ENCODE measurements around the gene RNASE11. TPM values are rescaled to one million over a fixed set of nuclear protein-coding genes. Genes with fewer than 3 reads are reported as not detected.

The RNASE11 gene
- total and polyA plus RNA-seq, 9 of the 15 experiments (the other 6 are each of a cell fraction or from before 2014, with no cell fraction given) = 0.16 to 0.29 (median 0.22) TPM; not detected in 6

DNA sequence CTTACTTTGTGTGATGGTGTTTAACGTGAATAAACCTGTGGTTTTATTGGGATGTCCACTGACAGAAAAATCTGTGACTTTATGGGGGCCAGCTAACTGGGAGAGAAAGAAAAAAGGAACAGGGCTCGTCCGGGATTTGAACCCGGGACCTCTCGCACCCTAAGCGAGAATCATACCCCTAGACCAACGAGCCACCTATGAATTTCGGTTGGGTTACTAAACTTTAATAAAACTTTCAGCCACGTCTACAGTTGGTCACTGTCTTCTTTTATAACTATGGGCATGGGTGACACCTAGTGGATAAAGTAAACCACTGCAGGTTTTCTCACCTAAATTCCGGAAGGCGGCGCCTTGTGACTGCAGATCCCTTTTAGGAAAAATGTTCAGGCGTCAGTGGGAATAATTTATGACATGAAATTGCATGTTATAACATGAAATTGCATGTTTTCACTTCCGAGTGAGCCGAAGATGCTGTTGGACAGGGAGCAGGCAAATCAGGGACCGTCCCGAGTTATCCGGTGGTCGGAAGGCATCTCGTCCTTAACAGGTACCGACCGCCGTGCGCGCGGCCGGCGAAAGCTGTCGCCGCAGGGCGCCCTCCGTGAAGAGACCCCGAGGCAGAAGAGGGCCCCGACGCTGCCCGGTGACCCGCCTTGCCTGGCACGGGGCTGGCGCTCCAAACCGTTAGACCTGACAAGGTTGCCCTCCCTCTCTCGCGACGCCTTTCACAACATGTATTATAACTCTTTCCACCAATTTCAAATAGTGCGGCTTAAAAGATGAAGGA lies 21.6 kb upstream of the RNASE11 start:
- ATAC-seq (peak; percentile 12), DNase-seq (ENCODE audit: extremely low read depth in 1 of 4, low spot score in 3 of 4) (peak; percentile 59 to 86 (median 65)), FAIRE-seq (peak; percentile 86)
- BruUV-seq (replicated peaks) = no TSS peak
- H3K4me2 ChIP-seq (ENCODE audit: insufficient read depth, low read length) = peak overlapping the region; percentile 89
- WGBS (ENCODE audit: insufficient coverage, low coverage, missing lambda C conversion rate) = under 1% methylated on average over 38 of the region's 44 CpGs
- ChIA-PET POLR2A (no interaction called here), CTCF (ENCODE audit: low intra/inter-chr PET ratio) (interaction anchor here (0.6 to 3.4 kb wide), 11 partner anchors 22 to 480 kb away, joined by 3 to 49 read pairs (median 5); no protein-coding TSS in a partner anchor)
- H3K36me3 ChIP-seq (ENCODE audit: control insufficient read depth, insufficient read depth, low read length) = no peaks in the 10 kb centered on the region
- H3K27ac ChIP-seq (ENCODE audit: extremely low read depth, low read depth, low read length) = peak overlapping the region; percentile 64
- in situ Hi-C loops (cut with MboI) (loop anchor here (5.0 to 10.0 kb wide), 3 partner anchors 83 to 282 kb away; partner anchors contain the start of gene TEP1), intact Hi-C loops (cut with micrococcal nuclease) (loop anchor here (1.0 to 5.0 kb wide), 5 partner anchors 62 to 347 kb away; partner anchors contain the start of gene APEX1)
- H3K9me1 ChIP-seq (ENCODE audit: control insufficient read depth, insufficient read depth, low read length) = no peaks in the 10 kb centered on the region
- peak overlapping the region; percentile 74 to 93 for H3K9ac ChIP-seq (ENCODE audit: insufficient read depth in 1 of 2, low read depth in 2 of 2, low read length in 2 of 2)
- H3K9me3 ChIP-seq (replicated peaks; ENCODE audit: control insufficient read depth, insufficient read depth, low read depth, low read length) = no peaks in the 10 kb centered on the region
- H3K27me3 ChIP-seq (ENCODE audit: control insufficient read depth in 2 of 2, insufficient read depth in 2 of 2, low read length in 2 of 2) = no peaks in the 10 kb centered on the region
- H4K20me1 ChIP-seq (replicated peaks; ENCODE audit: control insufficient read depth, insufficient read depth, low read length) = no peaks in the 10 kb centered on the region
- H3K79me2 ChIP-seq (ENCODE audit: control insufficient read depth, insufficient read depth, low read length) = no peaks in the 10 kb centered on the region
- peak overlapping the region; percentile 94 for H2AFZ ChIP-seq (ENCODE audit: low read depth, low read length)
- peaks cover 0 to 14% of the 10 kb centered on the region in 2 experiments; a peak in 2 of 5 replicates for H3K4me1 ChIP-seq (replicated peaks in 1 of 2; ENCODE audit: control insufficient read depth in 2 of 2, insufficient read depth in 2 of 2, low read length in 2 of 2)
- H3K4me3 ChIP-seq = peak overlapping the region; percentile 80
- no peak for TF ChIP-seq SRF (CRISPR knock-in tag; IDR thresholded peaks at IDR 0.05)
- TF ChIP-seq HCFC1 (IDR thresholded peaks at IDR 0.05; ENCODE audit: low read depth, low read length) = no peak
- peak; percentile 56 for TF ChIP-seq RBFOX2 (IDR thresholded peaks at IDR 0.05; ENCODE audit: low read depth, low read length)
- TF ChIP-seq ZNF232 (CRISPR knock-in tag; IDR thresholded peaks at IDR 0.05) = no peak
- no peak for TF ChIP-seq XRCC4 (IDR thresholded peaks at IDR 0.05; ENCODE audit: extremely low read depth, insufficient read depth, insufficient read length)
- no peak for TF ChIP-seq STAT5B (CRISPR knock-in tag; IDR thresholded peaks at IDR 0.05)
- TF ChIP-seq ZNF174 (CRISPR knock-in tag; IDR thresholded peaks at IDR 0.05) = no peak
- TF ChIP-seq ESRRB (CRISPR knock-in tag; IDR thresholded peaks at IDR 0.05; ENCODE audit: borderline replicate concordance) = no peak
- no peak for TF ChIP-seq ZNF408 (CRISPR knock-in tag; IDR thresholded peaks at IDR 0.05; ENCODE audit: low read depth)
- TF ChIP-seq NR2C1 (IDR thresholded peaks at IDR 0.05) = no peak
- TF ChIP-seq NR2C1 (tag; IDR thresholded peaks at IDR 0.05) = no peak
- no peak for TF ChIP-seq RBM15 (IDR thresholded peaks at IDR 0.05; ENCODE audit: insufficient read depth, low read length)
- no peak for TF ChIP-seq GTF2F1 (IDR thresholded peaks at IDR 0.05; ENCODE audit: low read depth, low read length)
- no peak for TF ChIP-seq ZFX (CRISPR knock-in tag; IDR thresholded peaks at IDR 0.05)

Measured in K562 (cell line).